ENCODE measurements around the gene NUDT16. TPM values are rescaled to one million over a fixed set of nuclear protein-coding genes. Genes with fewer than 3 reads are reported as not detected.

The NUDT16 gene
- 1 to 10 TPM; 7.3 to 7.5 TPM for total RNA-seq

DNA sequence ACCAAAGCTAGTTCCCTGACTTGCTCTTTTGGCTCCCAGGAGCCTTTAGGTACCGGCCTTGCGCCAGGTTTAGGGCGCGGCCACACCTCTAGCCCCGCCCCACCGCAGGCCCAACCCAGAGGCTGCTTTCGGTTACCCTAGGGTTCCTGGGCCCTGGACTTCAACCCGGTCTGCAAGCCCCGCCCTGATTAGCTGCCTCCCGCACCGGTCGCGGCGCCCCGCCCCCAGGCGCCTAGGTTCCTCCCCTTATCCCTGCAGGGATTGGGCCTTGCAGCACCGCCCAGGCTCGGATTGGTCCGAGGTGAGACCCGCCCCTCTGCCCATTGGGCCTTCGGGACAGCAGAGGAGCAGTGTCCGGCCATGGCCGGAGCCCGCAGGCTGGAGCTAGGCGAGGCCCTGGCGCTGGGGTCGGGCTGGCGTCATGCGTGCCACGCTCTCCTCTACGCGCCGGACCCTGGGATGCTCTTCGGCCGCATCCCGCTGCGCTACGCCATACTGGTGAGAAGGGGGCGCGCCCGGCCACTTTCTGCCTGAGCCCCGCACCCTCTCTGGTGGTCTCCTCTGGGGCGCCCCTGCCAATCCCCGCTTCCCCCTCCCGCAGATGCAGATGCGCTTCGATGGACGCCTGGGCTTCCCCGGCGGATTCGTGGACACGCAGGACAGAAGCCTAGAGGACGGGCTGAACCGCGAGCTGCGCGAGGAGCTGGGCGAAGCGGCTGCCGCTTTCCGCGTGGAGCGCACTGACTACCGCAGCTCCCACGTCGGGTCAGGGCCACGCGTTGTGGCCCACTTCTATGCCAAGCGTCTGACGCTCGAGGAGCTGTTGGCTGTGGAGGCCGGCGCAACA lies at the start of gene NUDT16:
NUDT16 (plus strand) TSS at position 330 of the 847 bp plus-strand sequence; CDS start at position 361, 31 bp downstream.
- H3K4me3 Mint-ChIP-seq: peak within 1 kb of the TSS; percentile 93
- no peaks in the 10 kb centered on the region for H3K27me3 Mint-ChIP-seq
- ChIA-PET POLR2A (no interaction called here), CTCF (interaction anchor here (0.8 to 1.5 kb wide), 4 partner anchors 91 to 346 kb away, joined by 3 read pairs; no protein-coding TSS in a partner anchor)
- H3K4me1 Mint-ChIP-seq: peaks cover 35% of the 10 kb centered on the region
- peak; percentile 98 for DNase-seq
- peak within 1 kb of the TSS; percentile 99 for H3K27ac Mint-ChIP-seq
- peaks cover 16% of the 10 kb centered on the region for H3K36me3 Mint-ChIP-seq (ENCODE audit: low read depth)
- H3K9me3 Mint-ChIP-seq: no peaks in the 10 kb centered on the region

DNA sequence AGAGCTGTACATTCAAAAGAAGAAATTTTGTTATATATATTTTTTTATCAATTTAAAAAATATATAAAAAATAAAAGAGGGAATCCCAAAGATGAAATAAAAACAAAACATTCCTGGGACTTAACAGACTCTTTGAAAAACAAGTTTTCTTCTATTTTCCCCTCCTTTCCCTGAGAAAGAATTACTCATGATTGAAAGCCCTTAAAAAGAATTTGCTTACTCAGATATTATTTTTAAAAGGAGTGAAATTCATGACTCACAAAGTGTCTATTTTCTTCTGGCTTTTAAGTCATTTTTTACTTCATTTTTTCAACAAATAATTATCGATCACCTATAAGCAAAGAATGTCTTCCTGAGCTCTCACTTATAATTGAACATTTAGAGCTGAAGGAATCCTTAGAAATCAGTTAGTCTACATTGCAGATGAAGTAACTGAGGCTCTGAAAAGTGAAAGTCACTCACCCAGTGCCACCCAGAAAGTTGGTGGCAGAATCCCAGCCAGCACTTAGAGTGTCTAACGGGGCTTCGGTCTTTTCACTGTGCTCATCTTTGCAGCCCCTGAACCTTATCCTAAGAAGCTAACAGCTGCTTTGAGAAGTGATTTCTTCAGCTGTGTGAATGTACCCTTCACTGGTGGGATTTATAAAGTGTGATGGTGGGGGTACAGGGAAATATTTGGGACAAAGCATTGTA lies 42.5 kb upstream of the NUDT16 start:
- ChIA-PET POLR2A (no interaction called here), CTCF (no interaction called here)
- no peaks in the 10 kb centered on the region for H3K4me1 Mint-ChIP-seq
- no peak overlapping the region for H3K27ac Mint-ChIP-seq
- no peaks in the 10 kb centered on the region for H3K9me3 Mint-ChIP-seq
- H3K4me3 Mint-ChIP-seq: no peak overlapping the region
- H3K36me3 Mint-ChIP-seq (ENCODE audit: low read depth): no peaks in the 10 kb centered on the region
- peaks cover 5% of the 10 kb centered on the region for H3K27me3 Mint-ChIP-seq
- no peak for DNase-seq

DNA sequence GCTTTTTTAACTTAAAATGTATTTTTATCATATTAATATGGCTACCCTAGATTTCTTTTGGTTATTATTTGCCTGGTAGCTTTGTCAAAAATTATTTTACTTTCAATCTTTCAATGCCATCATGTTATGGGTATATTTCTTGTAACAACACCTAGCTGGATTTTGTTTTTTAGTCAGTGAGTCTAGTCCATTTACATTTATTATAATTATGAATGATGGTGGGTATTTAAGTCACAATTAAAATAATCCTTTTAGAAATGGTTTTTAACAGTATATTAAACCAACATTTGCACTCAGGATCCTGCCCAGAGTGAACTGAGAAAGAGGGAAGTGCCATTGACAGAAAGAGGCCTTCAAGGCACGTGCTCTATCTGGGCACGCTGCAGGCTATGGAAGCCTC lies 39.8 kb upstream of the NUDT16 start:
- H3K4me3 Mint-ChIP-seq: no peak overlapping the region
- H3K36me3 Mint-ChIP-seq (ENCODE audit: low read depth): no peaks in the 10 kb centered on the region
- CTCF ChIA-PET: no interaction called here
- peaks cover 4% of the 10 kb centered on the region for H3K9me3 Mint-ChIP-seq
- H3K27ac Mint-ChIP-seq: no peak overlapping the region
- DNase-seq: no peak
- no peaks in the 10 kb centered on the region for H3K4me1 Mint-ChIP-seq
- POLR2A ChIA-PET: no interaction called here
- H3K27me3 Mint-ChIP-seq: peaks cover 4% of the 10 kb centered on the region

DNA sequence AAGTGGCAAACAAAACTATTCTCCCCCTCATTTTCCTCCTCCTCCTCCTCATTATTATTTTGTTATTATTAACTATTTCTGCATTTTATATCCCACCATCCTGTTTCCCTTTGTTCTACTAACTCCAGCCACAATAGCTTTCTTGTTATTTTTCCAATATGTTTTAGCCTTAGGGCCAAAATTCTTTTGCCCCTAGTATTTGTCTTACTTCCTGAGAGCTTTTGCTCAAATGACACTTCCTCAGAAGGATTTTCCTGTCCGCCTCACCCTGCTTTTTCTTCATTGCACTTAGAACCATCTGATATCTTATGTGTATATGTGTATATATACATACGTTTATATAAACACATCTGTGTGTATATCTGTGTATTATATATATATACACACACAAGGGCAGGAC lies 32.7 kb upstream of the NUDT16 start:
- CTCF ChIA-PET: no interaction called here

DNA sequence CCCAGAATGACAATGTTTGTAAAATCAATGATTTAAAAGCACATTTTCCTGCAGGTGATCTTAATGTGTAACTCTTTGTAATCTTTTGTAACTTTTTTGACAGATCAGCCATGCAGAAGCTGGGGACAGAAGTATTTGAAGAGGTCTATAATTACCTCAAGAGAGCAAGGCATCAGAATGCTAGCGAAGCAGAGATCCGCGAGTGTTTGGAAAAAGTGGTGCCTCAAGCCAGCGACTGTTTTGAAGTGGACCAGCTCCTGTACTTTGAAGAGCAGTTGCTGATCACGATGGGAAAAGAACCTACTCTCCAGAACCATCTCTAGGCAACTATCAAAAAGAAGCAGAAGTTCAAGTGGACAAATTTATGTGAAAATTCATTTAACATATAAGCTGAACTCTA lies 32.1 kb upstream of the NUDT16 start:
- Mint-ChIP-seq H3K4me3 (no peak overlapping the region), H3K9me3 (peaks cover under 1% of the 10 kb centered on the region), H3K27ac (no peak overlapping the region), H3K4me1 (peaks cover 2% of the 10 kb centered on the region), H3K27me3 (no peaks in the 10 kb centered on the region), H3K36me3 (ENCODE audit: low read depth) (no peaks in the 10 kb centered on the region)
- ChIA-PET POLR2A (no interaction called here), CTCF (no interaction called here)
- DNase-seq: no peak

More for the DNA sequence above, 32.7 kb upstream of the NUDT16 start:
- POLR2A ChIA-PET: no interaction called here
- no peaks in the 10 kb centered on the region for H3K36me3 Mint-ChIP-seq (ENCODE audit: low read depth)
- no peak overlapping the region for H3K4me3 Mint-ChIP-seq
- H3K4me1 Mint-ChIP-seq: peaks cover 2% of the 10 kb centered on the region
- no peak for DNase-seq
- no peaks in the 10 kb centered on the region for H3K27me3 Mint-ChIP-seq
- H3K27ac Mint-ChIP-seq: no peak overlapping the region
- peaks cover 4% of the 10 kb centered on the region for H3K9me3 Mint-ChIP-seq

DNA sequence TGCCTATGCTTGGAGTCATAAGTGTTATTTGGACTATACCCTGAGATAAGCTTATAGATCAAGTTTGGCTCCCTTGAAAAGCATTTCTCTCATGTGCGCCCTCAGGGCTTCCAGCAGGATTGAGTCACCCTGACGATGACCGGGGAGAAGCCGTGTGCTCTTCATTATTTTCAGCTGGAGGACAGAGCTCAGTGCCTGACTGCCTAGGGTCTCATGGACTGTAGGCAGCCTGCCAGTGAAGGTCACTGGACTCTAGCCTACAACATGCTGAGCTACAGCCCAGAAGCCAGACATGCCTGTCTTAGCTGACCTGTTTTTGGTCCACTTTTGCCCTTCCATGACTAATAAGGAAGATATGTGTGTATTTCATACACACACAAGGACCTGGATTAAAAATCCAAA lies 31.6 kb upstream of the NUDT16 start:
- H3K36me3 Mint-ChIP-seq (ENCODE audit: low read depth): no peaks in the 10 kb centered on the region
- no peak overlapping the region for H3K27ac Mint-ChIP-seq
- H3K9me3 Mint-ChIP-seq: no peaks in the 10 kb centered on the region
- no peaks in the 10 kb centered on the region for H3K27me3 Mint-ChIP-seq
- H3K4me1 Mint-ChIP-seq: peaks cover 2% of the 10 kb centered on the region
- DNase-seq: no peak
- POLR2A ChIA-PET: no interaction called here
- CTCF ChIA-PET: no interaction called here
- H3K4me3 Mint-ChIP-seq: no peak overlapping the region

DNA sequence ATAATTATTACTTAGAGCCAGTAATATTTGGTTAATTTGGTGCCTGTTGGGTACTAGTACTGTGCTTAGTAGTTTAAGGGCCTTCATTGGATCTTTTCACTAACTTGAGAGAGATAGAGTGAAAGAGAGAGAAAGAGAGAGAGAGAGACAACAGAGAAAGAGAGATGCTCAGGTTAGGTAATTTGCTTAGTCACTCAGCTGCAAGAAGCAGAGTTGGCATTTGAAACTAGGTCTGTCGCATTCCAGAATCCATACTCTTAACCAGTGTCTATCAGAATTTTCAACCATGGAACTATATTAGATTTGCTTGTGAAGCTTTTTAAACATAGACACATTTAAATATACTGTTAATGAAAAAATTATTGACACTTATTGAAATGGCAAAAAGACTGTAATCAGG lies 31.1 kb upstream of the NUDT16 start:
- no peak overlapping the region for H3K27ac Mint-ChIP-seq
- DNase-seq: no peak
- H3K9me3 Mint-ChIP-seq: no peaks in the 10 kb centered on the region
- no peaks in the 10 kb centered on the region for H3K36me3 Mint-ChIP-seq (ENCODE audit: low read depth)
- ChIA-PET POLR2A (no interaction called here), CTCF (no interaction called here)
- peaks cover 2% of the 10 kb centered on the region for H3K4me1 Mint-ChIP-seq
- no peaks in the 10 kb centered on the region for H3K27me3 Mint-ChIP-seq
- H3K4me3 Mint-ChIP-seq: no peak overlapping the region

DNA sequence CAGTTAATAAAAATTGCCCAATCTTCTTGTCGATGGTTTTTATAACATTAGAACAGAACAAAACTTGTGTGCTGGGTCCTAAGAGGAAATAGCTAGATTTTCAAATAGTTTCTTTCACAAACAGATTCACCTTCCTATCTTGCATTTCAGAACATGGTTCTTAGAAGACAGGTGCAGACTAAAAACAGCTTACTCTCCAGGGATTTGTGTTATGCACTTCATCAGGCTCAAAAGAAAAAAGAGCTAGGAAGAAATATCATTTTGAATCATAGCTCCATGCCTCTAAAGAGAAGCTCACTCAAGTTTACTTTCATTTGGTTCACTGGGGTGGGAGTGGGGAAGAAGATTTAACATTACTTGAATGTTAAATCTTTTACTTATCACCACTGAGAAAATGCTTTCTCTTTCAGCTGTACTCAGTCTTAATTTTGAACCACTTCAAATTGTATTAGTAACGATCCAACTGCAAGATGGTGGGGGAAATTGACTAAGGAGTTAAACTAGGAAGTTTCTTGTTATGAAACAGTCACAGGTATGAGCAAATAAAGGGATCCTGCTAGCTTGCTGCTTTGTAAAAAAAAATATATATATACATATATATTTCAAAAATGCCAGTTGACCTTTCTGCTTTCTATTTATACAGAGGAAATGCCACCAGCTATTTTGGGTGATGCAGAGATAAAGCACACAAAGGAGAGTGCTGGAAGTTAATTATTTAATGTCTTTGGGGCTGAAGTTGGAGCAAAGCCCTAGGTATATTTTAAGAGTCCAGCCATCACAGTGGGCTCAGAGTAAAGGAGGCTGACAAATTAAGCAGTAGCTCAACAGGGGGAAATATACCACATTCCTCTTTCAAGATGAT lies 28.3 kb upstream of the NUDT16 start:
- no peak overlapping the region for H3K4me3 Mint-ChIP-seq
- no peak for DNase-seq
- ChIA-PET POLR2A (interaction anchor here (0.6 kb wide), 1 partner anchor 61 kb away, joined by 3 read pairs; no protein-coding TSS in a partner anchor), CTCF (no interaction called here)
- H3K27ac Mint-ChIP-seq: no peak overlapping the region
- peaks cover 2% of the 10 kb centered on the region for H3K4me1 Mint-ChIP-seq
- H3K36me3 Mint-ChIP-seq (ENCODE audit: low read depth): no peaks in the 10 kb centered on the region
- H3K9me3 Mint-ChIP-seq: no peaks in the 10 kb centered on the region
- peaks cover 2% of the 10 kb centered on the region for H3K27me3 Mint-ChIP-seq

DNA sequence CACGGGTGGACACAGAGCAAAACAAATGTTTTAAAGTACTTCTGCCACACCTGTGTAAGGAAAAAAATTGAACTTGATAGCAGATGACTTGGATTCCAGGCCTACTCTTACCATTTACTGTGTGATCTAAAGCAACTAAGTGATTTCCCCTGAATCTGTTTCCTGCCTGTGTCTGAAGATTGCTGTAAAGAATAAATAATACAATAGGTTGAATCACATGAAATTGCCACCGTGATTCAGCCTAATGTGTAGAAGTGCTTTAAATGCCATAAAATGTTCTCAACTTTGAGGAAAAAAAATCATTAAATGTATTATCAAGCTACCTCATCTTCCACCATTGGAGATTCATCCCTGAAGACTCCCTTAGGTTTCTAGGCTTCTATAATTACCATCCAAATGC lies 27.6 kb upstream of the NUDT16 start:
- ChIA-PET POLR2A (no interaction called here), CTCF (no interaction called here)

DNA sequence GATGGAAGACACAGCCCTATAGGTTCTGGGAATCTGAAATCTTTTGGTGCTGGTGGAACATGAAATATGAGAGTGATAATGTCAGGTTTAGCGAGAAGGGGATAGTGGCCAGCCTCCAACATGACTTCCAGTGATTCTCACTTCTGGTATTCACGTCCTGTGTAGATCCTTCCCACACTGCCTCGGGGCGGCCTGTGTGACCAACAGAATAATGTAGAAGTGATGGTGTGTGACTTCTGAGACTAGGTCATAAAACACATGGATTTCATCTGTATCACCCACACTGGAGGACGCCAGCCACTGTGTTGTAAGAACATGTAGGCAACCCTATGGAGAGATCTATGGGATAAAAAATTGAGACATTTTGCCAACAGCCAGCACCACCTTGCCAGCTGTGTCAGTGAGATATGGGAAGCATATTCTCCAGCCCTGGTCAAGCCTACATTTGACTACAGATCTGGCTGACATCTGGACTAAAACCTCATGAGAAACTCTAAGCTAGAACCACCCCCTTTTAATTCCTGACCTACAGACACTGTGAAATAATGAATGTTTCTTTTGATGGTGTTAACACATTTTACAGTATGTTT lies 25.5 kb upstream of the NUDT16 start:
- Mint-ChIP-seq H3K27ac (no peak overlapping the region), H3K36me3 (ENCODE audit: low read depth) (no peaks in the 10 kb centered on the region), H3K4me1 (peaks cover 4% of the 10 kb centered on the region), H3K27me3 (peaks cover 8% of the 10 kb centered on the region), H3K4me3 (no peak overlapping the region), H3K9me3 (no peaks in the 10 kb centered on the region)
- no peak for DNase-seq
- POLR2A ChIA-PET: no interaction called here
- CTCF ChIA-PET: interaction anchor here (0.5 kb wide), 1 partner anchor 205 kb away, joined by 3 read pairs; no protein-coding TSS in a partner anchor

More for the DNA sequence above, 27.6 kb upstream of the NUDT16 start:
- no peak for DNase-seq
- Mint-ChIP-seq H3K27ac (no peak overlapping the region), H3K36me3 (ENCODE audit: low read depth) (no peaks in the 10 kb centered on the region), H3K4me3 (no peak overlapping the region), H3K9me3 (no peaks in the 10 kb centered on the region), H3K27me3 (peaks cover 2% of the 10 kb centered on the region), H3K4me1 (peaks cover 2% of the 10 kb centered on the region)

DNA sequence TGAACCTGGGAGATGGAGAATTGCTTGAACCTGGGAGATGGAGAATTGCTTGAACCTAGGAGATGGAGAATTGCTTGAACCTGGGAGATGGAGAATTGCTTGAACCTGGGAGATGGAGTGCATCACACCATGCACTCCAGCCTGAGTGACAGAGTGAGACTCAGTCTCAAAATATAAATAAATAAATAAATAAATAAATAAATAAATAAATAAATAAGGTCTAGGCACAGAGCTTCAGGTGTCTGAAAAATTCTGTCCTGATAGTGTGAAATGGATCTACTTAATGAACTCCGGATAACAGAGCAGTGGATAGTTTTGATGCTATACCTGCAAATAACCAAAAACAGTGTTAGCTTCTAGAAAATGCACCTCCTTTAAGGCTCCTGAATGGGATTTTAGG lies 24.3 kb upstream of the NUDT16 start:
- ChIA-PET CTCF (no interaction called here), POLR2A (no interaction called here)
- Mint-ChIP-seq H3K4me3 (no peak overlapping the region), H3K9me3 (no peaks in the 10 kb centered on the region), H3K4me1 (peaks cover 14% of the 10 kb centered on the region), H3K27me3 (peaks cover 19% of the 10 kb centered on the region), H3K27ac (no peak overlapping the region), H3K36me3 (ENCODE audit: low read depth) (no peaks in the 10 kb centered on the region)
- no peak for DNase-seq

DNA sequence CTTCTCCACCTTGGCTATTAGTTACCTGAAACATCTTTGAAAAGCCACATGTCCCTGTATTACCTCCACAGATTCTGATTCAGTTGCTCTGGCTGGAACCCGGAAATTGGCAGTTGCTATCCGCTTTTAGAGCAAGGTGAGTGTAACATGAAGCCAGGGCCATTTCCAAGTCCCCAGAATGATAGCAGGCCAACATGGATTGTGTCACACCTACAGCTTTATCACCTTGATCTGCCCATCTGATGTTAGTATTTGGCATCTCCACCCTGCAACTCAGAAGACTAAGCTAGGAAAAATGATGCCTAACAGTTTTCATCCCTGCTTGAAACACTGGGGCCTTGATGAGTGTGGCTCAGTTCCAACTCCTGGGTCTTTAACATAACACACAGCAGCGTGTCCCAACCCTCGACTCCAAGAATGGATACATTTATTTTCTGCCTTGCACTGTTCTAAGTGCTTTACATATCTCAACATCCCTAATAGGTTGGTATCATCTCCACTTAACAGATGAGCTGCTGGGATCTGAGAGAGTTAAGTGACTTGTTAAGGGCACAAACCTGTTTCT lies 21.3 kb upstream of the NUDT16 start:
- no peak overlapping the region for H3K4me3 Mint-ChIP-seq
- peaks cover 42% of the 10 kb centered on the region for H3K27me3 Mint-ChIP-seq

More for the DNA sequence above, 21.3 kb upstream of the NUDT16 start:
- H3K4me1 Mint-ChIP-seq: peaks cover 16% of the 10 kb centered on the region
- no peaks in the 10 kb centered on the region for H3K36me3 Mint-ChIP-seq (ENCODE audit: low read depth)
- no peak for DNase-seq
- POLR2A ChIA-PET: no interaction called here
- no peaks in the 10 kb centered on the region for H3K9me3 Mint-ChIP-seq
- CTCF ChIA-PET: no interaction called here
- H3K27ac Mint-ChIP-seq: no peak overlapping the region
